Body of pancreas (tissue), 4 donors: Measurements from ENCODE around the gene CPT1B.

Source experiments
- CTCF ChIP-seq, 7 experiments: fragments of 450-650 bp in 4 of 7; fragments of 200-600 bp in 3 of 7; sonication (generic) in 3 of 7; IDR thresholded peaks; one replicate each; pipeline ENCODE4 v1.5.1; 2016 to 2019; ENCODE audit warnings: antibody characterized with exemption in 7 of 7
- POLR2A ChIP-seq, 3 donors: fragments of 450-650 bp; IDR thresholded peaks; one replicate each; pipeline ENCODE4 v1.6.1; 2016; ENCODE audit warnings: antibody characterized with exemption in 3 of 3, mild to moderate bottlenecking in 2 of 3

GRCh38 chr22:50581950-50582492 is 3.8 kb upstream of the CPT1B start:
- TF ChIP-seq CTCF (IDR thresholded peaks at IDR 0.05) (no peak), POLR2A (IDR thresholded peaks at IDR 0.05) (no peak)
